Neural cell (in vitro differentiated cells): ENCODE data around the gene EMILIN2. TPM values are rescaled to one million over a fixed set of nuclear protein-coding genes. Genes with fewer than 3 reads are reported as not detected.

Experiments used
- H2AFZ ChIP-seq: fragments of 200-600, 300-800 bp; sonication (generic), shearing (Covaris generic); 2 replicates; pipeline ENCODE4 v1.6.0; 2014; ENCODE audit warnings: low read depth, mild to moderate bottlenecking, antibody characterized with exemption, low read length, moderate library complexity
- H3F3A ChIP-seq: fragments of 200-600 bp; shearing (Covaris generic); 2 replicates; pipeline ENCODE4 v1.6.1; 2016; ENCODE audit warnings: mild to moderate bottlenecking, moderate library complexity, mixed read lengths, antibody characterized with exemption, low read length; ENCODE audit not compliant: insufficient read depth, poor library complexity, severe bottlenecking
- H3K27ac ChIP-seq: fragments of 200-600, 300-800 bp; sonication (generic), shearing (Covaris generic); 2 replicates; pipeline ENCODE4 v1.5.1; 2014; ENCODE audit warnings: mild to moderate bottlenecking, low read length, moderate library complexity
- H3K27me3 ChIP-seq: fragments of 300-800, 200-600 bp; sonication (generic), shearing (Covaris generic); 2 replicates; pipeline ENCODE4 v1.6.0; 2014; ENCODE audit warnings: mild to moderate bottlenecking, low read depth, low read length, moderate library complexity; ENCODE audit not compliant: insufficient read depth
- H3K36me3 ChIP-seq: fragments of 300-800, 200-600 bp; sonication (generic), shearing (Covaris generic); 2 replicates; pipeline ENCODE4 v1.5.1; 2014; ENCODE audit warnings: mild to moderate bottlenecking, antibody characterized with exemption, low read length, moderate library complexity; ENCODE audit not compliant: insufficient read depth
- H3K4me2 ChIP-seq: fragments of 300-800, 200-600 bp; sonication (generic), shearing (Covaris generic); 2 replicates; pipeline ENCODE4 v1.6.0; 2014; ENCODE audit warnings: mild to moderate bottlenecking, low read length
- H3K4me3 ChIP-seq: fragments of 300-800, 200-600 bp; sonication (generic), shearing (Covaris generic); 2 replicates; pipeline ENCODE4 v1.5.1; 2014; ENCODE audit warnings: mild to moderate bottlenecking, low read length, moderate library complexity
- H3K79me2 ChIP-seq: fragments of 200-600 bp; shearing (Covaris generic); replicated peaks from 2 replicates; pipeline ENCODE4 v1.6.0; 2014; ENCODE audit warnings: mild to moderate bottlenecking, low read length, moderate library complexity; ENCODE audit not compliant: insufficient read depth
- H3K9ac ChIP-seq: fragments of 300-800, 200-600 bp; sonication (generic), shearing (Covaris generic); 2 replicates; pipeline ENCODE4 v1.6.1; 2016; ENCODE audit warnings: mild to moderate bottlenecking, low read length, mixed read lengths
- H3K9me2 ChIP-seq: fragments of 200-600 bp; shearing (Covaris generic); 2 replicates; pipeline ENCODE4 v1.6.1; 2016; ENCODE audit warnings: mild to moderate bottlenecking, low read length, mixed read lengths; ENCODE audit not compliant: insufficient read depth
- H3K9me3 ChIP-seq: fragments of 200-600, 300-800 bp; sonication (generic), shearing (Covaris generic); 2 replicates; pipeline ENCODE4 v1.6.1; 2016; ENCODE audit warnings: mild to moderate bottlenecking, mixed run types, low read length, moderate library complexity, mixed read lengths
- H4K20me1 ChIP-seq: fragments of 200-600 bp; shearing (Covaris generic); 2 replicates; pipeline ENCODE4 v1.6.1; 2016; ENCODE audit warnings: mild to moderate bottlenecking, mixed run types; ENCODE audit not compliant: insufficient read depth
- EP300 ChIP-seq: fragments of 450-650 bp; conservative IDR thresholded peaks from 2 replicates; pipeline ENCODE4 v1.6.1; 2014; ENCODE audit warnings: antibody characterized with exemption, mild to moderate bottlenecking, moderate library complexity; ENCODE audit not compliant: poor library complexity, severe bottlenecking
- EZH2 ChIP-seq: fragments of 200-600, 300-800 bp; shearing (Covaris generic), sonication (generic); IDR thresholded peaks from 2 replicates; pipeline ENCODE4 v1.6.1; 2014; ENCODE audit warnings: antibody characterized with exemption, low read length, borderline replicate concordance, mild to moderate bottlenecking; ENCODE audit not compliant: insufficient read depth, poor library complexity, severe bottlenecking
- MXI1 ChIP-seq: fragments of 450-650 bp; conservative IDR thresholded peaks from 2 replicates; pipeline ENCODE4 v1.6.1; 2014; ENCODE audit warnings: antibody characterized with exemption, mild to moderate bottlenecking; ENCODE audit not compliant: poor library complexity, severe bottlenecking
- POLR2AphosphoS5 ChIP-seq: IDR thresholded peaks from 2 replicates; pipeline ENCODE4 v1.6.1; 2012
- RAD21 ChIP-seq: fragments of 450-650 bp; conservative IDR thresholded peaks from 2 replicates; pipeline ENCODE4 v1.6.1; 2014; ENCODE audit warnings: antibody characterized with exemption, mild to moderate bottlenecking, moderate library complexity
- SMC3 ChIP-seq: fragments of 450-650 bp; conservative IDR thresholded peaks from 2 replicates; pipeline ENCODE4 v1.6.1; 2014; ENCODE audit warnings: antibody characterized with exemption, mild to moderate bottlenecking, moderate library complexity; ENCODE audit not compliant: poor library complexity
- TAF1 ChIP-seq: IDR thresholded peaks from 2 replicates; pipeline ENCODE4 v1.6.1; 2012; ENCODE audit warnings: low read depth
- polyA plus RNA-seq: library from polyadenylated mRNA; depleted of rRNA; stranded (reverse); fragments of >200 nt; gene quantifications from 2 replicates; pipeline ENCODE4 v1.2.3, GENCODE V29; 2014
- TF ChIP-seq, protein P1 (sequence below): fragments of 450-650 bp; IDR thresholded peaks from 2 replicates; pipeline ENCODE4 v1.5.1; 2014; ENCODE audit warnings: antibody characterized with exemption, mild to moderate bottlenecking, moderate library complexity; ENCODE audit not compliant: poor library complexity, severe bottlenecking
- TF ChIP-seq, protein P2 (sequence below): IDR thresholded peaks from 2 replicates; pipeline ENCODE4 v1.6.1; 2012; ENCODE audit warnings: borderline replicate concordance

EMILIN2 gene
- polyA plus RNA-seq, 1 donor from 2014 or later: not detected

DNA sequence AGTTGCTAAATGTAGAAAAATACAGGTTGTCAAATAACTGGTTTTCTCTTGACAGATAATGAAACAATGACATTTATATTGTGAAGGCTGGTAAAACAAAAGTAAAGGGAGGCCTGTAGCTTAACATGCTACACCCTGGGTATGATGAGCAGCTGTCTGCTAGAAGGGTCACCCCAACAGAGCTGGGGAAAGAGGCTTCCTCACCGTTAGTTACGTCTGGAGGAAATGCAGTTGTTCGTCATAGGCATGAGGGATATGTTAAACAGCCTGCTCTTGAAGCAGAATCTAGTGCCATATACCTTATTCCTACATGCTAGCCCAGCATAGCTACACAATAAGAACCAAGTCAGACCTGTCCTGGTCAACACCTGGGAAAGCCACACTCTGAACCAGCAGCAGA is 116.2 kb downstream of the EMILIN2 start:
- H3K9ac ChIP-seq: no peak overlapping the region
- no peak overlapping the region for H2AFZ ChIP-seq
- H3K9me3 ChIP-seq: no peaks in the 10 kb centered on the region
- no peak overlapping the region for H3K4me3 ChIP-seq
- no peaks in the 10 kb centered on the region for H3K79me2 ChIP-seq
- H3K4me2 ChIP-seq: no peak overlapping the region
- H3K9me2 ChIP-seq: no peaks in the 10 kb centered on the region
- no peaks in the 10 kb centered on the region for H3K36me3 ChIP-seq
- TF ChIP-seq, protein P1, sequence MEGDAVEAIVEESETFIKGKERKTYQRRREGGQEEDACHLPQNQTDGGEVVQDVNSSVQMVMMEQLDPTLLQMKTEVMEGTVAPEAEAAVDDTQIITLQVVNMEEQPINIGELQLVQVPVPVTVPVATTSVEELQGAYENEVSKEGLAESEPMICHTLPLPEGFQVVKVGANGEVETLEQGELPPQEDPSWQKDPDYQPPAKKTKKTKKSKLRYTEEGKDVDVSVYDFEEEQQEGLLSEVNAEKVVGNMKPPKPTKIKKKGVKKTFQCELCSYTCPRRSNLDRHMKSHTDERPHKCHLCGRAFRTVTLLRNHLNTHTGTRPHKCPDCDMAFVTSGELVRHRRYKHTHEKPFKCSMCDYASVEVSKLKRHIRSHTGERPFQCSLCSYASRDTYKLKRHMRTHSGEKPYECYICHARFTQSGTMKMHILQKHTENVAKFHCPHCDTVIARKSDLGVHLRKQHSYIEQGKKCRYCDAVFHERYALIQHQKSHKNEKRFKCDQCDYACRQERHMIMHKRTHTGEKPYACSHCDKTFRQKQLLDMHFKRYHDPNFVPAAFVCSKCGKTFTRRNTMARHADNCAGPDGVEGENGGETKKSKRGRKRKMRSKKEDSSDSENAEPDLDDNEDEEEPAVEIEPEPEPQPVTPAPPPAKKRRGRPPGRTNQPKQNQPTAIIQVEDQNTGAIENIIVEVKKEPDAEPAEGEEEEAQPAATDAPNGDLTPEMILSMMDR: no peak
- no peak for TF ChIP-seq POLR2AphosphoS5
- TF ChIP-seq, protein P2, sequence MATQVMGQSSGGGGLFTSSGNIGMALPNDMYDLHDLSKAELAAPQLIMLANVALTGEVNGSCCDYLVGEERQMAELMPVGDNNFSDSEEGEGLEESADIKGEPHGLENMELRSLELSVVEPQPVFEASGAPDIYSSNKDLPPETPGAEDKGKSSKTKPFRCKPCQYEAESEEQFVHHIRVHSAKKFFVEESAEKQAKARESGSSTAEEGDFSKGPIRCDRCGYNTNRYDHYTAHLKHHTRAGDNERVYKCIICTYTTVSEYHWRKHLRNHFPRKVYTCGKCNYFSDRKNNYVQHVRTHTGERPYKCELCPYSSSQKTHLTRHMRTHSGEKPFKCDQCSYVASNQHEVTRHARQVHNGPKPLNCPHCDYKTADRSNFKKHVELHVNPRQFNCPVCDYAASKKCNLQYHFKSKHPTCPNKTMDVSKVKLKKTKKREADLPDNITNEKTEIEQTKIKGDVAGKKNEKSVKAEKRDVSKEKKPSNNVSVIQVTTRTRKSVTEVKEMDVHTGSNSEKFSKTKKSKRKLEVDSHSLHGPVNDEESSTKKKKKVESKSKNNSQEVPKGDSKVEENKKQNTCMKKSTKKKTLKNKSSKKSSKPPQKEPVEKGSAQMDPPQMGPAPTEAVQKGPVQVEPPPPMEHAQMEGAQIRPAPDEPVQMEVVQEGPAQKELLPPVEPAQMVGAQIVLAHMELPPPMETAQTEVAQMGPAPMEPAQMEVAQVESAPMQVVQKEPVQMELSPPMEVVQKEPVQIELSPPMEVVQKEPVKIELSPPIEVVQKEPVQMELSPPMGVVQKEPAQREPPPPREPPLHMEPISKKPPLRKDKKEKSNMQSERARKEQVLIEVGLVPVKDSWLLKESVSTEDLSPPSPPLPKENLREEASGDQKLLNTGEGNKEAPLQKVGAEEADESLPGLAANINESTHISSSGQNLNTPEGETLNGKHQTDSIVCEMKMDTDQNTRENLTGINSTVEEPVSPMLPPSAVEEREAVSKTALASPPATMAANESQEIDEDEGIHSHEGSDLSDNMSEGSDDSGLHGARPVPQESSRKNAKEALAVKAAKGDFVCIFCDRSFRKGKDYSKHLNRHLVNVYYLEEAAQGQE: no peak
- no peak for TF ChIP-seq SMC3
- no peak for TF ChIP-seq MXI1
- TF ChIP-seq EZH2: no peak
- TF ChIP-seq EP300: no peak
- no peak for TF ChIP-seq TAF1
- TF ChIP-seq RAD21: no peak
- no peaks in the 10 kb centered on the region for H3F3A ChIP-seq
- H3K27ac ChIP-seq: no peak overlapping the region
- H3K27me3 ChIP-seq: no peaks in the 10 kb centered on the region
- H4K20me1 ChIP-seq: no peaks in the 10 kb centered on the region

DNA sequence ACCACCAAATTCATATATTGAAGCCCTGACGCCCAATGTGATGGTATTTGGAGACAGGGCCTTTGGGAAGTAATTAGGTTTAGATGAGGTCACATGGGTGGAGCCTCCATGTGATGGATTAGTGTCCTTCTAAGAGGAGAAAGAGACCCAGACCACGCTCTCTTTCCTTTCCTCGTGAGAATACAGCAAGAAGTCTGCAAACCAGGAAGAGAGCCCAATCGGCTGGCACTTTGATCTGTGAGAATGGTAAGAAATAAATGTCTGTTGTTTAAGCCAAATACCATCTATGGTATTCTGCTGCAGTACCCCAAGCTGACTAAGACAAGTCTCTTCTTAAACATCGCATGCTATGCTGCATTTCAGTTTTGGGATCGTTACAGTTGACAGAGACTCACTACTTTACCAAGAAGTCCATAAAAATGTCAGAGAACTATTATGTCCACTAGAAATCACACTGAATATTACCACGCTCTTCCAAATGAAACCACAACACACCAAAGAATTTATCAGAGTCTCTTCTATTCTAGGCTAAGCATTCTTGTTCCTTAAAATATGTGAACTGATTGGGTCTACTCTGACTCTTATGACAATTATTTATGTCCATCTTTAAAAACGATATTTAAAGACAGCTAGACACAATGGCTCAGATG is 117.7 kb downstream of the EMILIN2 start:
- Histone ChIP-seq H3K9ac (no peak overlapping the region), H3K9me2 (no peaks in the 10 kb centered on the region), H3K4me3 (no peak overlapping the region), H3K4me2 (no peak overlapping the region), H3K27ac (no peak overlapping the region), H3K79me2 (no peaks in the 10 kb centered on the region), H3K9me3 (no peaks in the 10 kb centered on the region), H2AFZ (no peak overlapping the region), H3F3A (no peaks in the 10 kb centered on the region), H3K27me3 (no peaks in the 10 kb centered on the region), H4K20me1 (no peaks in the 10 kb centered on the region), H3K36me3 (no peaks in the 10 kb centered on the region)
- TF ChIP-seq MXI1 (no peak), TAF1 (no peak), EZH2 (no peak), EP300 (no peak)
- TF ChIP-seq, protein P1: no peak

Other genes with a start within 250 kb of the EMILIN2 start
- gene SMCHD1, start 191.3 kb upstream of the EMILIN2 start, polyA plus RNA-seq: 48.8 and 49.4 TPM in 2 replicates
- 13.7 and 14.4 TPM in 2 replicates for gene LPIN2, start 166.1 kb downstream of the EMILIN2 start, polyA plus RNA-seq